HG02763 (cell line): ENCODE data around the gene RCL1.
A peak's percentile ranks its signal among the peaks of the same experiment; 100 is the strongest.

ENCODE experiments used
- ATAC-seq: cut with Tn5 transposase; IDR thresholded peaks from one replicate; pipeline ENCODE4 v1.9.1; 2021; ENCODE audit warnings: mild to moderate bottlenecking, moderate library complexity; ENCODE audit not compliant: unreplicated experiment

Gene RCL1

GRCh38 chr9:4838189-4838546, 45.4 kb downstream of the RCL1 start:
- ATAC-seq, result peak; percentile 47

GRCh38 chr9:4839470-4839912, 46.7 kb downstream of the RCL1 start:
- ATAC-seq, result no peak

GRCh38 chr9:4840018-4840417, 47.3 kb downstream of the RCL1 start:
- ATAC-seq, result no peak

DNA sequence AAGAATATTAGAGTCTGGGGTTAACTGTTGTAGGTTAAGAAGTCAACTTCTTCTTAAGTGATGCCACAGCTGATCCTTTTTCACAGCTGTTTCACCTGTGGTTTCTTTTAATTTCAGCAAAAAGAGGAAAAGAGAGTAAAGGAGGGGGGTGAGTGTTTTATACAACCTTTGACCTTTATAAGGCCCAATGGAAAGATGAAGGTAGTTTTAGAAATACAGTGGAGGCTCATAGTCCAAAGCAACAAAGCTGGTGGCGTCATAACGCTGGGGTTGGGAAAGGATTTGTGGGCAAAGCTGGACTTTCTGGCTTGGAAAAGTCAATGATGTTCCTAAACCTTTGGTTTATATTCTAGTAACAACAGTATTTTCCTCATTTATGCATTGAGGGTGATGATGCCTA, 49.5 kb downstream of the RCL1 start:
- no peak for ATAC-seq

GRCh38 chr9:4842734-4843133, 50.0 kb downstream of the RCL1 start:
- ATAC-seq, result no peak

GRCh38 chr9:4844056-4844838, 51.5 kb downstream of the RCL1 start:
- no peak for ATAC-seq

DNA sequence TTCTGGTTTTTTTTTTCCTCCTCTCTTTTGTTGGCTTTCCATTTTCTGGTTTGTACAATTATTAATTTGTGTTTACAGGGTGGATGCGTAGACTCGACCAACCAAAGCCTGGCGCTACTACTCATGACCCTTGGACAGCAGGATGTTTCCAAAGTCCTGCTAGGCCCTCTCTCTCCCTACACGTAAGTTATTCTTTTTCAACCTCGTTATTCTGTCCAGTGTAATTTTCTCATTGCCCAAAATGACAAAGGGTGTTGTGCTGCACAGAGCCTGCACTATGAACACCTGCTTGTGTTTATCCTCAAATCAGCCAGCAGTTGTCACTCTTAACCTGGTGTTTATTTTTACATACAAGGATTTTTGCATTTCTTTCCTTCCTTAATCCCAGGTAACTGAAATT, 56.6 kb downstream of the RCL1 start:
- no peak for ATAC-seq

DNA sequence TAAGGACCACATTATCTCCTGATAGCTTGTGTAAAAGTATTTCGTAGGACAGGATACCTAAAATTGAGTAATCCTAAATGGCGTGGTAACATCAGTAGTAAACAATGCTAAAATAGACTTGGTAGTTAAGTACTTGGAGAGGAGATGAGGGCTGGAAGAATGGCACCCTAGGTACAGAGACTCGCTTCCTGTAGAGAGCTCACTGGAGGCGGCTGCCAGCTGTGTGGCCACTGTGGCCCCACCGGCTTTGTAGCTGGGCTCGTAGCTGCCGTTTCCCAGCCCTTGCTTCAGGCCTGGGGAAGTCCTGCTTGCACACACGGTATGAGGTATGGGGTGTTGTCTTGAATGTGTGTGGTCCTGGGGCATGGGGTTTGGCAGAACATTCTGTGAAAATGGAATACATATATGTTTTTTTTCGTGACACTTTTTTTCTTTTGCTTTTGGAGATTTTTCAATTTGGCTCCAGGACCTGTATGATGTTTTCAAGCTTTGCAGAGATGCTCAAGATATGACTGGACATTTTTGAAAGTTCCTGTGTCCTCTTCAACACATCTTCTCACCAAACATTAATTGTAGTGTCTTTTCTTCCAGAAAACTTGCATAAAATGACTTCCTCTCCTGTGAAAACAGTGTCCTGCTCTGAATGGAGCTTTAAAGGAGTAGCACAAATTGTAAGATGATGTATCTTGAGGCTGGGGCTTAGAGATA, 58.0 kb downstream of the RCL1 start:
- no peak for ATAC-seq

GRCh38 chr9:4852419-4852818, 59.7 kb downstream of the RCL1 start:
- no peak for ATAC-seq

DNA sequence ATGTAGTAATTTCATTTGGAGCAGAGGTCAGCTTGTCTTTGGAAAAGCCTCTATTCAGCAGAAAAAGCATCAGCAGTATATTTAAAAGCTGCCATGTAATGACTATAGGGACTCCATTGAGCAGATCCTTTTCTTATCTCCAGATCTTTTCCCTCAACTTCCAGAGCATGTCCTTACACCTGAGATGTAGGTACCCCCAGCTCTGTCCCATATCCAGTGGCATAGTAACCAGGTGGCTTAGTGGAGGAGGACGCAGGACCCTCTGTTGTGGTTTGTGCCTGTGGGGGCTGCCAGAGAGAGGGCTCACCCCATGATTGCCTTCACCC, 61.5 kb downstream of the RCL1 start:
- ATAC-seq, result no peak

DNA sequence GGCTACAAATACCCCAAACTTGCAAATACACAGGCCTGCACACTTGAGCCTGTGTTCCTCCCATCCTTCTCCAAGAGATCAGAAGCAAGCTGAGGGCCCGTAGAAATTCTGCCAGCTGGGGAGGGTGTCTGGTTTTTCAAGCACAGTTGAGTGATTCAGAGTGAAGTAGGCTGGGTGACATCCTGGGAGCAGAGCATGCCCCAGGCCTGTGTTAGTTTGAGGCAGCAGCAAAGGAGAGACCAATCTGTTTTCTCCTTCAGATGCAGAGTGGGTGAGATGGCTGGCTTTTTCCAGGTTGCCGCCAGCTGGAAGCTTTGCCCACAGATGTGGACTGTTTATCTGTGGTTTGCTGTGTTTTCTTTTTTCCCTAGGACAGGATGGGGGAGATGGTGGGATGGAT, 63.1 kb downstream of the RCL1 start:
- no peak for ATAC-seq

DNA sequence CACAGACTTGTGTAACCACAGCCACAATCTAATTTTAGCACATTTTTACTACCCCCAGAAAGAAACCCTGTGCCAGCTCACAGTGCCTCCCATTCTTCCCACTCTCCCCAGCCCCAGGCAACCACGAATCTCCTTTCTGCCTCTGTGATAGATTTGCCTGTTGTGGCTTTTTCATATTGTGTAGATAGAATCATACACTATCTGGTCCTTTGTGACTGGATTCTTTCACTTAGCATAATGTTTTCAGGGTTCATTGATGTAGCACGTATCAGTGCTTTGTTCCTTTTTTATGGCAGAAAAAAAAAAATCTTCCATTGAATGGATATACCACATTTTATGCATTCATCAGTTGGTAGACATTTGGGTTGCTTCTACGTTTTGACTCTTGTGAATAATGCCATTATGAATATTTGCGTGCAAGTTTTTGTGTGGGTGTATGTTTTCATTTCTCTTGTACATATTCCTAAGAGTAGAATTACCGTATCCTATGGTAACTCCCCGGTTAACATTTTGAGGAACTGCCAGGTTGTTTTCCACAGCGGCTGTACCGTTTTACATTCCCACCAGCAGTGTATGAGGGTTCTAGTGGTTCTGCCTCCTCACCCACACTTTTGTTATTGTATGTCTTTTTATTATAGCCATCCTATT, 64.5 kb downstream of the RCL1 start:
- ATAC-seq, result no peak

DNA sequence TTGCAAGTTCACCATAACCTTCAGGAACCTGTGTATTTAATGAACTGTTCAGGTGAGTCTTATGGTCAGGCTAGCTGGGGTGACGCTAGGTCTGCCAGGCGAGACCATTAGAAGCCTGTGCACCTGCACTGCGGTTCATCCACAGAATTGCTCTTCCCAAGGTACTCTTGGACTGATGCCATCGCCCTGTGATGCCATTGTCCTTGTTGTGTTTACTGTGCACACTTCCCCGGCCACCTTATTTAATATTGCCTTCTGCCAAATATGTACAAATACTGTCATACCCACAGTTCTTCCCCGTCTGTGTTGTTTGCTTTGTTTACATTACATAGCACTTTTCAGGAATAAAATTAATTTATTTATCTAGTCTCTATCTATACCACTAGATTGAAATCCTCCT, 66.3 kb downstream of the RCL1 start:
- no peak for ATAC-seq

- ATAC-seq, result no peak
Observed at GRCh38 chr9:4860383-4860782, 67.6 kb downstream of the RCL1 start.

DNA sequence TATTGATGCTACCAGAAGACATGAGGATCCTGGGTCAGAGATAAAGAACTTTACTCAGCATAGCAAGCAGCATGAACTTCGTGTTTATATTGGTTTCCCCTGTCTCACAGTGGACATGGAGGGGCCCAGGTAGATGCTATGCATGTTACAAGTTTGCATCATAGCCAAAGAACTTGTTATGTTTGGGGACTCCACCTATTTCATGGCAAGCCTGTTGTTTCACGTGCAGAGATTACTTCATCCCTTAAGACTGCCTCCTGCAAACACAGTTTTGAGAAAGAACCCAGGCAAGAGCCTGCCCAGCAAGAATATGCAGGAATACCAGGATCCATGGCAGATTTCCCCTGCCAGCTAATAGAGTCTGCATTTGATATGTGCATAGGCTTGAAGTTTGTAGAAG, 68.4 kb downstream of the RCL1 start:
- no peak for ATAC-seq

DNA sequence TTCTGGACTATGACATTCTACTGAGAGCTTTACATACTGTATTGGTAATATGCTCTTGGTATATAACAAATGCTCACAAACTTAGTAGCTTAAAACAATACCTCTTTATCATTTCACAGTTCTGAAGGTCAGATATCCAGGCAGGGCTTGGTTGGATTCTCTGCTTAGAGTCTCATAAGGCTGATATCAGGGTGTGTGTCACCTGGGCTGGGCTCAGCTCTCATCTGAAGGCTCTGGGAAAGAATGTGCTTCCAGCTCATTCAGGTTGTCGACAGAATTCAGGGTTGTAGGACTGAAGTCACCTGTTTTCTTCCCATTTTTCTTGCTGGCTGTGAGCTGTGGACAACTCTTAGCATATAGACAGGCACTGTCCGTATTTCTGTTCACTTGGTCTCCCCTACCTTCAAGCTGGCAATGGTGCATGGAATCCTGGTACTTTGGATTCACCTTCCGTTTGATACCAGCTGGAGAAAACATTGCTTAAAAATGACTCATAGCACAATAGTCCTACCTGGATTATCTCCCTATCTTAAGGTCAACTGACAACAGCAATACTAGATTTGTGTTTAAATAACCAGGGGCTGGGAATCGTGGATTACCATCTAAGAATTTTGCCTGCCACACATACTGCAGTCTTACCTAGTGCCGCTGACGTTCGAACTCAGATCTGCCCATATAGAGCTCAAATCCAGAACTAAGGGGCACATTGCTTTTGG, 69.2 kb downstream of the RCL1 start:
- no peak for ATAC-seq

- no peak for ATAC-seq
Observed at GRCh38 chr9:4862506-4863250, 69.9 kb downstream of the RCL1 start.

DNA sequence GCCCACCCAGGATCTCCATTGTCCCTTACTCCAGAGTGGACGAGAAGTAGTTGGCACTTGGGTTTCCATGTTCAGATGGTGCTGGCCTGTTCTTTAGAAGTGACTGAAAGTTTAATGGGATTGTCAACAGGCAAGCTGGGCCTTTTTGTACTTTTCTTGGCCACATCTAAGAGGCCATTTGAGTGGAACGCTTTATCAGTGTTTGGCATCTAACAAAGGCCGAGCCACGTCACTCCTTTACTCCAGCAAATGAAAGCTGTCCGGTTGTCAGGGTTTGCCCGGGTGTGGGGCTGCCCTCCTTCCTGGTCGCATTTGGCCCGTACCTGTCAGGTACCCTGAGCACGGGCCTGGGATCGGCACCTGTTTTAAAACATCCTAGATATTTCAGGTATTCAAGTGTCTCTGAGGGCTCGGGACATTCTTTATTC, 71.5 kb downstream of the RCL1 start:
- no peak for ATAC-seq

GRCh38 chr9:4864698-4865097, 72.0 kb downstream of the RCL1 start:
- ATAC-seq, result no peak

DNA sequence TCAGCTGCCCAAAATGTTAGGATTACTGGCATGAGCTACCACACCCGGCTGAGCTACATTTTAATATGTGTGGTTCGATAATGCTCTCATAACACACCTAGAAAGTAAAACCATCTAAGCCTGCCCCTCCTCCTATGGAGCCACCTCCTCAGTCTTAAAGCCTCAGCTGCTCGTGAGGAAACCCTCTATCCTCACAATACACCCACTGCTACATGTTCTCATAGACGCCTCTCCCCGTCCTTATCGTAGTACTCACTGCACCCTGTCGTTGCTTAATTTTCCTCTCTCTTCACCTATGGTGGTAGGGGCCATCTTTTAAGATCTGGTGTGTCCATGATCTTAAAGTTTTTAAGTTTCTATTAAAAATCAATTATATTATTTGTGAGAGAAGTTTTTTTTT, 72.9 kb downstream of the RCL1 start:
- no peak for ATAC-seq
